ENCODE measurements around the gene PDE4B. TPM values are rescaled to one million over a fixed set of nuclear protein-coding genes. Genes with fewer than 3 reads are reported as not detected.

Gene PDE4B
- total RNA-seq, 1 donor from 2014 or later: 0.29 TPM

GRCh38 chr1:65758128-65758527, 34.6 kb upstream of the PDE4B start:
- H3K4me1 Mint-ChIP-seq (ENCODE audit: low read depth): peaks cover 2% of the 10 kb centered on the region
- H3K36me3 Mint-ChIP-seq (ENCODE audit: insufficient read depth): no peaks in the 10 kb centered on the region
- H3K9me3 Mint-ChIP-seq (ENCODE audit: low read depth): peaks cover 6% of the 10 kb centered on the region
- TF ChIP-seq CTCF (IDR thresholded peaks at IDR 0.05; ENCODE audit: unreplicated experiment): no peak
- no peak for DNase-seq (ENCODE audit: low spot score, unreplicated experiment)
- H3K4me3 Mint-ChIP-seq (ENCODE audit: low read depth): no peak overlapping the region
- H3K27me3 Mint-ChIP-seq: no peaks in the 10 kb centered on the region
- no peak overlapping the region for H3K27ac Mint-ChIP-seq

DNA sequence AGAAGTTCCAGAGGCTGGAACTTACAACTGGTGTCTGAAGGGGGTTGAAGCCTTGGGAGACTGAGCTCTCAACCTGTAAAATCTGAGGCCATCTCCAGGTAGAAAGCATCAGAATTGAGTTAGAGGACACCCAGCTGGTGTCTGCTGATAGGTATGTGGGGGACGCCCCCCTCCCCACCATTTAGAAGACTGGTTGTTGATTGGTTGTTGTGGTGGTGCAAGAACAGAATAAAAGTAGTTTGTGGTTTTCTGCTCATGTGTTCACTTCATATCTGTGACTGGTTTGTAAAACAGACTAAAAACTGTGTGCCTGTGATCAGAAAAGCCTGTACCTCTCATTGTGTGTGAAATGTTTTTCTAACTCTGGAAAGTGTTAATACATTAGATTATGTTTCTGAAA, 33.2 kb upstream of the PDE4B start:
- H3K36me3 Mint-ChIP-seq (ENCODE audit: insufficient read depth): no peaks in the 10 kb centered on the region
- H3K27me3 Mint-ChIP-seq: no peaks in the 10 kb centered on the region
- peaks cover 8% of the 10 kb centered on the region for H3K9me3 Mint-ChIP-seq (ENCODE audit: low read depth)
- no peak for TF ChIP-seq CTCF (IDR thresholded peaks at IDR 0.05; ENCODE audit: unreplicated experiment)
- H3K4me3 Mint-ChIP-seq (ENCODE audit: low read depth): no peak overlapping the region
- peaks cover 2% of the 10 kb centered on the region for H3K4me1 Mint-ChIP-seq (ENCODE audit: low read depth)
- no peak overlapping the region for H3K27ac Mint-ChIP-seq
- DNase-seq (ENCODE audit: low spot score, unreplicated experiment): no peak

DNA sequence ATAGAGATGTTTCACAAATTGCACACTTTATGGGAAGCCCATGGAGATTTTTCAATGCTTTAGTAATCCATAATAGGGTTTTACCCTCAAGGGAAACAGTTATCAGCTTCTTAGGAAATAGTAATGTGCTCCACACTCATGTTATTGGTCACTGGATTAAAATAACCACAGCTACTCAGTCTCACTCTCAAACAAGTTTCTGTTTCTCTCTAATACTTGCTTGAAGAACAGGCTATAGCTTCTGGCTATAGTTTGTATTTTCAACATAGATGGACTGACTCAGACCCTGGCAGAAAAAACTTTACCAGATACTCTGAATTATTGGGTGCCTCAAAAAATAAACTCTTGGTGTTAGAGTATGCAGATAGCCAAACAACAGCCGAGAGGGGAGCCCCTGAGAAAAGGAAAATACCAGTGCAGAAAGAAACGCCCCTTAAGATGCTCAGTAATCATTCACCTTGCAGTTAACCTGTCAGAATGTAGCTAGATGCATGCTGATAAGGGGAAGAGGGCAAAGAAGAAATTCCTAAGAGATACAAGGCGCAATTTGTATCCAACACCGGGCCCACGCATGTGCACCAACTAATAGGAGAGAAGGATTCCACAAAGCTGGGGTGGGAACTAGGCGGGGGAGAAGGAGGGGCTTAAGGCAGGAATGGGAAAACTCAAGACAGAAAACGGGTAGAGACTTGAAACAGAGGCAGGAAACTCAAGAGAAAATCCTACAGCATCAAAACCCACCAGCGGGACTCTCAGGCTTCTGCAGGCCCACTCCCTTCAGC, 30.4 kb upstream of the PDE4B start:
- DNase-seq (ENCODE audit: low spot score, unreplicated experiment): no peak
- TF ChIP-seq CTCF (IDR thresholded peaks at IDR 0.05; ENCODE audit: unreplicated experiment): no peak
- H3K4me1 Mint-ChIP-seq (ENCODE audit: low read depth): peaks cover 2% of the 10 kb centered on the region
- no peak overlapping the region for H3K4me3 Mint-ChIP-seq (ENCODE audit: low read depth)
- H3K9me3 Mint-ChIP-seq (ENCODE audit: low read depth): peaks cover 17% of the 10 kb centered on the region
- no peaks in the 10 kb centered on the region for H3K27me3 Mint-ChIP-seq
- H3K27ac Mint-ChIP-seq: no peak overlapping the region
- H3K36me3 Mint-ChIP-seq (ENCODE audit: insufficient read depth): no peaks in the 10 kb centered on the region

- Mint-ChIP-seq H3K27ac (no peak overlapping the region), H3K36me3 (ENCODE audit: insufficient read depth) (no peaks in the 10 kb centered on the region), H3K9me3 (ENCODE audit: low read depth) (peaks cover 13% of the 10 kb centered on the region), H3K27me3 (no peaks in the 10 kb centered on the region), H3K4me3 (ENCODE audit: low read depth) (no peak overlapping the region), H3K4me1 (ENCODE audit: low read depth) (no peaks in the 10 kb centered on the region)
- no peak for TF ChIP-seq CTCF (IDR thresholded peaks at IDR 0.05; ENCODE audit: unreplicated experiment)
- DNase-seq (ENCODE audit: low spot score, unreplicated experiment): no peak
Measured at GRCh38 chr1:65764052-65764451, 28.6 kb upstream of the PDE4B start.

DNA sequence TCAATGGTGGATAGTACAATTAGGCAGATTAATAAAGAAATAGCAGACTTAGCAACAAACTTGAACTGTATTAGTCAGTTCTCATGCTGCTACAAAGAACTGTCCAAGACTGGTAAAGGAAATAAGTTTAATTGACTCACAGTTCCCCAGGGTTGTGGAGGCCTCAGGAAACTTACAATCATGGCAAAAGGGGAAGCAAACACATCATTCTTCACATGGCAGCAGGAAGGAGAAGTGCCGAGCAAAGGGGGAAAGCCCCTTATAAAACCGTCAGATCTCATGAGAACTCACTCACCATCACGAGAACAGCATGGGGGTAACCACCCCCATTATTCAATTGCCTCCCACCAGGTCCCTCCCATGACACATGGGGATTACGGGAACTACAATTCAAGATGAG, 27.1 kb upstream of the PDE4B start:
- H3K36me3 Mint-ChIP-seq (ENCODE audit: insufficient read depth): no peaks in the 10 kb centered on the region
- no peak overlapping the region for H3K4me3 Mint-ChIP-seq (ENCODE audit: low read depth)
- TF ChIP-seq CTCF (IDR thresholded peaks at IDR 0.05; ENCODE audit: unreplicated experiment): no peak
- DNase-seq (ENCODE audit: low spot score, unreplicated experiment): no peak
- H3K27ac Mint-ChIP-seq: no peak overlapping the region
- H3K27me3 Mint-ChIP-seq: no peaks in the 10 kb centered on the region
- H3K9me3 Mint-ChIP-seq (ENCODE audit: low read depth): peaks cover 13% of the 10 kb centered on the region
- no peaks in the 10 kb centered on the region for H3K4me1 Mint-ChIP-seq (ENCODE audit: low read depth)

All from progenitor cell of endocrine pancreas (in vitro differentiated cells).